GM13976 (cell line): Measurements from ENCODE around the gene PRKAR2A.

Experiments
- DNase-seq: peaks from one replicate; pipeline ENCODE4 v3.0.0; 2012; ENCODE audit warnings: low spot score
- CTCF ChIP-seq: IDR thresholded peaks from 2 replicates; pipeline ENCODE4 v1.5.1; 2012; ENCODE audit warnings: borderline replicate concordance, mild to moderate bottlenecking; ENCODE audit not compliant: insufficient read depth; ENCODE audit errors: extremely low read depth, missing control alignments, control extremely low read depth
- in situ Hi-C: fragments of 300-500 bp; cut with MboI; formaldehyde crosslinking; loops from one replicate; pipeline ENCODE4 v1.12.0; 2022; ENCODE audit warnings: low sequenced_read_pairs, mixed read lengths, inconsistent platforms; ENCODE audit not compliant: unreplicated experiment

PRKAR2A gene

GRCh38 chr3:48698891-48699290 lies 148.8 kb downstream of the PRKAR2A start:
- no peak for DNase-seq
- no peak for TF ChIP-seq CTCF
- in situ Hi-C loops: no loop called here

DNA sequence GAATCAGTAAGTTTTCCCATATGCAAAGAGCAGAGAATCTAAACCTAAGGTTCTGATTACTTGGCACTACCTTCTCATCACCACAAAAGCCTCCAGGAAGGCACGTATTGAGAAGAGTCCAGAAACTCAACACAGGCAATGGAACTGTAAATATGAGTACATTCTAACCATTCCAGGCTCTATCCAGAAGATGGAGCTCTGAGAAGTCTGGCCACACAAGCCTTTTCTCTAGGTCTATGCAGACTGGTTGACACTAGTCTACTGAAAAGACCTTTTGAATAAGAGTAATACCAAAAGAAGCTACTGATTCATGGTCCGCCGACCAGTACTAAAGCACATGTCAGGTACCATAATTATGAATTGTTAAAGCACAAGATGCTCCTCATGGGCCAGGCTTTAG lies 149.7 kb downstream of the PRKAR2A start:
- in situ Hi-C loops: no loop called here
- no peak for DNase-seq
- no peak for TF ChIP-seq CTCF

- in situ Hi-C loops: no loop called here
- no peak for DNase-seq
- TF ChIP-seq CTCF: no peak
Measured at GRCh38 chr3:48696601-48697000, 151.1 kb downstream of the PRKAR2A start.
